H1 (cell line): Measurements from ENCODE around the gene VAMP2. TPM values are rescaled to one million over a fixed set of nuclear protein-coding genes. Genes with fewer than 3 reads are reported as not detected.
A peak's percentile ranks its signal among the peaks of the same experiment; 100 is the strongest.

Source experiments
- CTCF ChIA-PET: fragments of 300-600 bp; sonication (Branson Sonifier 250); formaldehyde crosslinking; loops from one replicate; lab custom pipeline; 2021; ENCODE audit not compliant: partially characterized antibody; lab: Charles Lee
- POLR2A ChIA-PET: fragments of 300-600 bp; sonication (Branson Sonifier 250); formaldehyde crosslinking; loops from one replicate; lab custom pipeline; 2021; ENCODE audit warnings: inconsistent platforms; ENCODE audit not compliant: partially characterized antibody; lab: Charles Lee
- DNase-seq, 2 experiments: peaks; one replicate each; pipeline versions ENCODE4 v3.0.0 to v3.0.0-alpha.2; 2010 to 2022; ENCODE audit warnings: low spot score in 2 of 2, low read depth in 1 of 2, mixed read lengths in 1 of 2
- FAIRE-seq: peaks from 2 replicates; lab custom pipeline; 2011; peaks lifted over from hg19 to GRCh38; lab: Jason Lieb, UNC
- H2AFZ ChIP-seq: 2 replicates; pipeline ENCODE4 v1.8.1; 2012; ENCODE audit warnings: low read length, inconsistent platforms
- H2AK5ac ChIP-seq: 2 replicates; pipeline ENCODE4 v1.6.1; 2013; ENCODE audit warnings: low read depth, low read length
- H2BK120ac ChIP-seq: replicated peaks from 2 replicates; pipeline ENCODE3; 2013; ENCODE audit warnings: low read depth, low read length, inconsistent platforms
- H2BK12ac ChIP-seq: 2 replicates; pipeline ENCODE4 v1.6.1; 2013; ENCODE audit warnings: low read depth, low read length
- H2BK15ac ChIP-seq: 2 replicates; pipeline ENCODE4 v1.6.1; 2013; ENCODE audit warnings: low read length
- H2BK20ac ChIP-seq: 2 replicates; pipeline ENCODE4 v1.6.1; 2013; ENCODE audit warnings: low read length
- H2BK5ac ChIP-seq: 2 replicates; pipeline ENCODE4 v1.6.1; 2013; ENCODE audit warnings: low read depth, low read length
- H3K14ac ChIP-seq: 2 replicates; pipeline ENCODE4 v1.6.1; 2013; ENCODE audit warnings: inconsistent platforms; ENCODE audit not compliant: insufficient read length
- H3K18ac ChIP-seq: 2 replicates; pipeline ENCODE4 v1.6.1; 2013; ENCODE audit warnings: low read length; ENCODE audit errors: extremely low read depth
- H3K23ac ChIP-seq: 2 replicates; pipeline ENCODE4 v1.6.1; 2013; ENCODE audit warnings: inconsistent platforms; ENCODE audit not compliant: insufficient read length
- H3K23me2 ChIP-seq: 2 replicates; pipeline ENCODE4 v1.6.1; 2013; ENCODE audit warnings: low read depth, low read length
- H3K27ac ChIP-seq: 2 replicates; pipeline ENCODE4 v1.6.1; 2011; ENCODE audit warnings: low read depth, low read length, inconsistent platforms
- H3K27me3 ChIP-seq, 4 experiments: replicated peaks in 1 of 4; 1 replicate in 1 of 4; 2 replicates in 3 of 4; pipeline versions ENCODE4 v1.6.1 to v1.8.1; 2011 to 2013; ENCODE audit warnings: low read length in 3 of 4, mild to moderate bottlenecking in 3 of 4, inconsistent platforms in 2 of 4, mixed read lengths in 2 of 4, moderate library complexity in 1 of 4; ENCODE audit not compliant: control insufficient read depth in 3 of 4, insufficient read depth in 3 of 4; ENCODE audit errors: extremely low read depth in 1 of 4
- H3K36me3 ChIP-seq, 4 experiments: 2 replicates each; pipeline versions ENCODE4 v1.6.1 to v1.8.1; 2011 to 2013; ENCODE audit warnings: mild to moderate bottlenecking in 4 of 4, low read length in 3 of 4, moderate library complexity in 2 of 4, control low read depth in 1 of 4, inconsistent platforms in 1 of 4; ENCODE audit not compliant: insufficient read depth in 4 of 4, control insufficient read depth in 2 of 4
- H3K4ac ChIP-seq: replicated peaks from 2 replicates; pipeline ENCODE3; 2013; ENCODE audit warnings: low read length, low read depth, mixed read lengths, inconsistent platforms; ENCODE audit not compliant: insufficient read length
- H3K4me1 ChIP-seq, 4 experiments: replicated peaks in 1 of 4; 1 replicate in 1 of 4; 2 replicates in 3 of 4; pipeline versions ENCODE4 v1.6.1 to v1.8.1; 2011 to 2013; ENCODE audit warnings: low read length in 3 of 4, inconsistent platforms in 2 of 4, mixed read lengths in 1 of 4; ENCODE audit not compliant: insufficient read depth in 4 of 4, control insufficient read depth in 3 of 4
- H3K4me2 ChIP-seq, 2 experiments: 2 replicates each; pipeline versions ENCODE4 v1.6.1 to v1.8.1; 2011 to 2013; ENCODE audit warnings: low read depth in 2 of 2, low read length in 2 of 2, control low read depth in 1 of 2, inconsistent platforms in 1 of 2, mild to moderate bottlenecking in 1 of 2; ENCODE audit not compliant: insufficient read depth in 1 of 2
- H3K4me3 ChIP-seq, 4 experiments: fragments of 200-600, 300-600 bp in 1 of 4; sonication (generic), shearing (Covaris generic), sonication (Bioruptor Twin) in 1 of 4; 2 replicates each; pipeline versions ENCODE4 v1.5.1 to v1.8.1; 2011 to 2016; ENCODE audit warnings: low read length in 4 of 4, low read depth in 3 of 4, control low read depth in 2 of 4, inconsistent platforms in 2 of 4, mild to moderate bottlenecking in 2 of 4, mixed read lengths in 1 of 4, moderate library complexity in 1 of 4; ENCODE audit not compliant: insufficient read depth in 2 of 4; ENCODE audit errors: extremely low read depth in 1 of 4
- H3K56ac ChIP-seq: replicated peaks from 2 replicates; pipeline ENCODE3; 2013; ENCODE audit warnings: low read depth, mild to moderate bottlenecking, mixed read lengths, low read length, inconsistent platforms; ENCODE audit not compliant: insufficient read length
- H3K79me1 ChIP-seq: 2 replicates; pipeline ENCODE4 v1.6.1; 2013; ENCODE audit warnings: low read depth, low read length, control low read depth
- H3K79me2 ChIP-seq, 2 experiments: 2 replicates each; pipeline versions ENCODE4 v1.6.1 to v1.8.1; 2012 to 2013; ENCODE audit warnings: low read length in 2 of 2, mild to moderate bottlenecking in 2 of 2, inconsistent platforms in 1 of 2; ENCODE audit not compliant: insufficient read depth in 2 of 2, control insufficient read depth in 1 of 2
- H3K9ac ChIP-seq, 4 experiments: replicated peaks in 1 of 4; 1 replicate in 1 of 4; 2 replicates in 3 of 4; pipeline versions ENCODE4 v1.6.1 to v1.8.1; 2011 to 2013; ENCODE audit warnings: low read depth in 3 of 4, low read length in 3 of 4, control low read depth in 2 of 4, mild to moderate bottlenecking in 2 of 4, moderate library complexity in 2 of 4, inconsistent platforms in 1 of 4; ENCODE audit errors: extremely low read depth in 1 of 4
- H3K9me3 ChIP-seq, 2 experiments: 2 replicates each; pipeline versions ENCODE4 v1.6.1 to v1.8.1; 2012 to 2013; ENCODE audit warnings: mild to moderate bottlenecking in 2 of 2, moderate library complexity in 2 of 2, control low read depth in 1 of 2, inconsistent platforms in 1 of 2, low read depth in 1 of 2, low read length in 1 of 2, mixed read lengths in 1 of 2; ENCODE audit not compliant: insufficient read depth in 2 of 2
- H4K20me1 ChIP-seq, 2 experiments: replicated peaks in 1 of 2; 2 replicates each; pipeline versions ENCODE3 to v1.8.1; 2011 to 2013; ENCODE audit warnings: inconsistent platforms in 2 of 2, low read length in 2 of 2, mild to moderate bottlenecking in 1 of 2; ENCODE audit not compliant: insufficient read depth in 2 of 2, control insufficient read depth in 1 of 2
- H4K5ac ChIP-seq: 2 replicates; pipeline ENCODE4 v1.6.1; 2013; ENCODE audit warnings: low read length, low read depth, mixed read lengths, inconsistent platforms; ENCODE audit not compliant: insufficient read length
- H4K8ac ChIP-seq: 2 replicates; pipeline ENCODE4 v1.8.0; 2013; ENCODE audit warnings: mild to moderate bottlenecking, moderate library complexity, low read length, inconsistent platforms; ENCODE audit not compliant: insufficient read depth; ENCODE audit errors: extremely low read depth
- H4K91ac ChIP-seq: replicated peaks from 2 replicates; pipeline ENCODE3; 2013; ENCODE audit warnings: low read length, mixed read lengths, inconsistent platforms; ENCODE audit not compliant: insufficient read length
- CHD2 ChIP-seq: IDR thresholded peaks from 2 replicates; pipeline ENCODE4 v1.6.1; 2012; ENCODE audit warnings: low read length, improper control_type of control experiment
- SP1 ChIP-seq: IDR thresholded peaks from 2 replicates; pipeline ENCODE4 v1.6.1; 2011; ENCODE audit warnings: low read depth, low read length
- TCF12 ChIP-seq: IDR thresholded peaks from 2 replicates; pipeline ENCODE4 v1.6.1; 2011; ENCODE audit warnings: low read depth, mild to moderate bottlenecking, low read length
- WGBS, 2 experiments: shearing (Covaris generic) in 1 of 2; methylation state at CpG; one replicate each; pipeline versions ENCODE4 v1.1.6 to v1.1.7; 2013 to 2015; ENCODE audit warnings: low lambda C conversion rate in 2 of 2, mixed read lengths in 2 of 2, inconsistent platforms in 1 of 2, low coverage in 1 of 2, missing lambda C conversion rate in 1 of 2; ENCODE audit not compliant: insufficient replicate concordance in 2 of 2, insufficient coverage in 1 of 2, insufficient read length in 1 of 2; ENCODE audit errors: extremely low coverage in 1 of 2, missing lambda C conversion rate in 1 of 2; 5-methylcytosine and 5-hydroxymethylcytosine counted together
- polyA plus RNA-seq, 7 experiments: library from polyadenylated mRNA; depleted of rRNA in 3 of 7; stranded (reverse) in 5 of 7; unstranded in 2 of 7; fragments of >200 nt in 5 of 7; fragments of 200-250 nt in 2 of 7; gene quantifications; 1 replicate in 5 of 7; 2 replicates in 1 of 7; 4 replicates in 1 of 7; pipeline versions ENCODE4 v1.2.1 to v1.2.3, GENCODE V29; 2011 to 2013; ENCODE audit warnings: missing spikeins in 2 of 7, mixed read lengths in 2 of 7
- total RNA-seq: library from RNA; stranded (reverse); fragmentation: NEBNext Ultra II Directional; extraction: Animal tissue kit (Norgen Biotek cat#: 25700); gene quantifications from 2 replicates; pipeline ENCODE4 v1.2.1, GENCODE V29; 2021
- TF ChIP-seq, protein P1 (sequence below), 3 experiments: IDR thresholded peaks; 1 replicate in 2 of 3; 2 replicates in 1 of 3; pipeline versions ENCODE4 v1.5.1 to v1.6.1; 2011; ENCODE audit warnings: low read length in 3 of 3, mild to moderate bottlenecking in 3 of 3, inconsistent platforms in 2 of 3, low read depth in 1 of 3, moderate library complexity in 1 of 3; ENCODE audit not compliant: insufficient read depth in 1 of 3; ENCODE audit errors: control extremely low read depth in 1 of 3

Gene VAMP2
- total and polyA plus RNA-seq, 2 of the 8 experiments (the other 6 are each of a cell fraction or from before 2014, with no cell fraction given), result 19.3 to 20.5 TPM

DNA sequence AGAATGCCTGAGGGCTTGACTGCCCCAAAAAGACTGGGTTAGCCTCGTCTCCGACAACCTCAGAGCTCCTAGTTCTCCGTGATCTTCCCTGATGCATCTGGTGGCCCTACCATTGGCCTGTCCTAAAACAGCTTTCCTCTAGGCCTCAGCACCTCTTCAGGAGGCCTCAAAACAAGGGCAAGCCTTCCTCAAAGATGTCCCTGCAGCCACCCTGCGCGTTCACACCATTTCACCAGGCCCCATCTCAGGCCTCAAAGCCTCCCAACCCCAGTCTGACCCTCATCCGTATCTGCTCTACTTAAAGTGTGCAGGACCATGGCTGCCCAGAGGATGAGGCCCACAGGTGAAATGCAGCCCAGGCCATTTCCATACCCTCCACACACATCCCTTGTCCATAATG is 51.8 kb downstream of the VAMP2 start:
- FAIRE-seq (no peak), DNase-seq (no peak)
- Histone ChIP-seq H3K79me2 (no peaks in the 10 kb centered on the region), H3K4me3 (no peak overlapping the region), H3K9me3 (no peaks in the 10 kb centered on the region), H3K27ac (no peak overlapping the region), H2BK120ac (no peak overlapping the region), H3K27me3 (peaks cover 3 to 57% (median 42%) of the 10 kb centered on the region in 4 experiments), H3K79me1 (no peaks in the 10 kb centered on the region), H3K4ac (no peak overlapping the region), H4K91ac (no peak overlapping the region), H2AFZ (no peak overlapping the region), H4K5ac (no peak overlapping the region), H2BK15ac (0 out of 2 replicates have a peak overlapping the region, but pooled peaks have one; percentile 61), H2AK5ac (no peak overlapping the region), H3K18ac (no peak overlapping the region), H2BK5ac (no peak overlapping the region), H3K23ac (no peak overlapping the region), H4K20me1 (peaks cover 0 to 3% of the 10 kb centered on the region in 2 experiments), H3K9ac (no peak overlapping the region; a peak in 1 of 7 replicates), H3K56ac (no peak overlapping the region), H4K8ac (peak overlapping the region; percentile 38; the same call in 1 of the 2 replicates), H3K23me2 (peaks cover 5% of the 10 kb centered on the region; the same call in 1 of the 2 replicates), H3K4me1 (peaks cover 0 to 13% (median 3%) of the 10 kb centered on the region in 4 experiments; a peak in 5 of 7 replicates), H2BK12ac (no peak overlapping the region), H2BK20ac (no peak overlapping the region), H3K14ac (no peak overlapping the region), H3K36me3 (no peaks in the 10 kb centered on the region), H3K4me2 (peak overlapping the region; percentile 70 to 95; a peak in 1 of 4 replicates)
- no peak for TF ChIP-seq SP1
- no peak for TF ChIP-seq CHD2
- TF ChIP-seq, protein P1, sequence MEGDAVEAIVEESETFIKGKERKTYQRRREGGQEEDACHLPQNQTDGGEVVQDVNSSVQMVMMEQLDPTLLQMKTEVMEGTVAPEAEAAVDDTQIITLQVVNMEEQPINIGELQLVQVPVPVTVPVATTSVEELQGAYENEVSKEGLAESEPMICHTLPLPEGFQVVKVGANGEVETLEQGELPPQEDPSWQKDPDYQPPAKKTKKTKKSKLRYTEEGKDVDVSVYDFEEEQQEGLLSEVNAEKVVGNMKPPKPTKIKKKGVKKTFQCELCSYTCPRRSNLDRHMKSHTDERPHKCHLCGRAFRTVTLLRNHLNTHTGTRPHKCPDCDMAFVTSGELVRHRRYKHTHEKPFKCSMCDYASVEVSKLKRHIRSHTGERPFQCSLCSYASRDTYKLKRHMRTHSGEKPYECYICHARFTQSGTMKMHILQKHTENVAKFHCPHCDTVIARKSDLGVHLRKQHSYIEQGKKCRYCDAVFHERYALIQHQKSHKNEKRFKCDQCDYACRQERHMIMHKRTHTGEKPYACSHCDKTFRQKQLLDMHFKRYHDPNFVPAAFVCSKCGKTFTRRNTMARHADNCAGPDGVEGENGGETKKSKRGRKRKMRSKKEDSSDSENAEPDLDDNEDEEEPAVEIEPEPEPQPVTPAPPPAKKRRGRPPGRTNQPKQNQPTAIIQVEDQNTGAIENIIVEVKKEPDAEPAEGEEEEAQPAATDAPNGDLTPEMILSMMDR (IDR thresholded peaks at IDR 0.05; ENCODE audit: control extremely low read depth in 1 of 3, insufficient read depth in 1 of 3, low read depth in 1 of 3, low read length in 3 of 3), result no peak
- TF ChIP-seq TCF12, result no peak
- POLR2A ChIA-PET, result interaction anchor here (0.6 to 3.0 kb wide), 10 partner anchors 20 to 423 kb away, joined by 3 to 13 read pairs (median 4); partner anchors contain the start of gene WRAP53
- WGBS, 2 experiments, result 90% methylated on average over 6 of the region's 6 CpGs; no CpG with 5 or more reads in 1 of the 2 experiments
- CTCF ChIA-PET, result interaction anchor here (0.6 to 23.3 kb wide), 15 partner anchors 8 to 326 kb away, joined by 3 to 501 read pairs (median 4); partner anchors contain the start of genes ALOX12B and ALOXE3
